Liver (tissue), 9 donors: ENCODE results near the gene GSE1. TPM values are rescaled to one million over a fixed set of nuclear protein-coding genes. Genes with fewer than 3 reads are reported as not detected.

Experiments
- DNase-seq: peaks from one replicate; pipeline ENCODE4 v3.0.0-alpha.2; 2017; ENCODE audit warnings: low spot score
- H3K27ac ChIP-seq, 2 donors: one replicate each; pipeline ENCODE4 v1.7.0; 2013; ENCODE audit warnings: inconsistent platforms in 2 of 2, low read length in 2 of 2, control low read depth in 1 of 2, low read depth in 1 of 2, mild to moderate bottlenecking in 1 of 2
- H3K27me3 ChIP-seq, 4 donors: one replicate each; pipeline versions ENCODE4 v1.6.1 to v1.7.0; 2013; ENCODE audit warnings: low read length in 3 of 4, inconsistent platforms in 1 of 4, mild to moderate bottlenecking in 1 of 4, moderate library complexity in 1 of 4; ENCODE audit not compliant: control insufficient read depth in 4 of 4, insufficient read depth in 4 of 4
- H3K36me3 ChIP-seq, 4 donors: one replicate each; pipeline versions ENCODE4 v1.6.1 to v1.7.0; 2013; ENCODE audit warnings: low read length in 3 of 4, mild to moderate bottlenecking in 3 of 4, low read depth in 1 of 4, moderate library complexity in 1 of 4; ENCODE audit not compliant: control insufficient read depth in 4 of 4, insufficient read depth in 3 of 4
- H3K4me1 ChIP-seq, 4 donors: one replicate each; pipeline versions ENCODE4 v1.6.1 to v1.7.0; 2013; ENCODE audit warnings: low read length in 3 of 4, mild to moderate bottlenecking in 3 of 4, moderate library complexity in 1 of 4; ENCODE audit not compliant: control insufficient read depth in 4 of 4, insufficient read depth in 4 of 4
- H3K4me3 ChIP-seq, 3 donors: one replicate each; pipeline versions ENCODE4 v1.6.1 to v1.7.0; 2013; ENCODE audit warnings: low read length in 3 of 3, control low read depth in 1 of 3, low read depth in 1 of 3, mild to moderate bottlenecking in 1 of 3
- H3K9ac ChIP-seq, 2 donors: one replicate each; pipeline ENCODE4 v1.7.0; 2013; ENCODE audit warnings: low read length in 2 of 2, mild to moderate bottlenecking in 2 of 2, moderate library complexity in 2 of 2, control low read depth in 1 of 2, low read depth in 1 of 2
- H3K9me3 ChIP-seq, 4 donors: one replicate each; pipeline versions ENCODE4 v1.6.1 to v1.7.0; 2013; ENCODE audit warnings: low read length in 3 of 4; ENCODE audit not compliant: control insufficient read depth in 4 of 4
- CTCF ChIP-seq: fragments of 150-350 bp; IDR thresholded peaks from 2 replicates; pipeline ENCODE4 v1.5.1; 2017; ENCODE audit warnings: improper control_type of control experiment, low read depth, low read length; ENCODE audit not compliant: missing input control
- EGR1 ChIP-seq, 2 donors: IDR thresholded peaks; 2 replicates each; pipeline ENCODE4 v1.6.1; 2016 to 2018; ENCODE audit warnings: antibody characterized with exemption in 2 of 2, low read depth in 2 of 2
- FOXA1 ChIP-seq: IDR thresholded peaks from 2 replicates; pipeline ENCODE4 v1.6.1; 2016; ENCODE audit warnings: antibody characterized with exemption
- GABPA ChIP-seq, 2 donors: IDR thresholded peaks in 1 of 2; conservative IDR thresholded peaks in 1 of 2; 2 replicates each; pipeline ENCODE4 v1.6.1; 2016; ENCODE audit warnings: antibody characterized with exemption in 2 of 2, mild to moderate bottlenecking in 1 of 2, moderate library complexity in 1 of 2
- HNF4A ChIP-seq, 2 donors: conservative IDR thresholded peaks; 2 replicates each; pipeline ENCODE4 v1.6.1; 2016; ENCODE audit warnings: antibody characterized with exemption in 2 of 2, mild to moderate bottlenecking in 2 of 2
- HNF4G ChIP-seq: IDR thresholded peaks from 2 replicates; pipeline ENCODE4 v1.6.1; 2016; ENCODE audit warnings: antibody characterized with exemption
- JUND ChIP-seq, 2 donors: IDR thresholded peaks; 2 replicates each; pipeline ENCODE4 v1.6.1; 2016; ENCODE audit warnings: antibody characterized with exemption in 2 of 2
- REST ChIP-seq: IDR thresholded peaks from 2 replicates; pipeline ENCODE4 v1.6.1; 2016; ENCODE audit warnings: antibody characterized with exemption, mild to moderate bottlenecking
- RXRA ChIP-seq, 2 donors: IDR thresholded peaks; 2 replicates each; pipeline ENCODE4 v1.6.1; 2017 to 2018; ENCODE audit warnings: antibody characterized with exemption in 2 of 2, mild to moderate bottlenecking in 1 of 2
- SP1 ChIP-seq: IDR thresholded peaks from 2 replicates; pipeline ENCODE4 v1.6.1; 2018; ENCODE audit warnings: antibody characterized with exemption, mild to moderate bottlenecking
- TAF1 ChIP-seq: conservative IDR thresholded peaks from 2 replicates; pipeline ENCODE4 v1.6.1; 2016; ENCODE audit warnings: antibody characterized with exemption, mild to moderate bottlenecking
- YY1 ChIP-seq: IDR thresholded peaks from 2 replicates; pipeline ENCODE4 v1.6.1; 2016; ENCODE audit warnings: antibody characterized with exemption, mild to moderate bottlenecking
- ZBTB33 ChIP-seq: IDR thresholded peaks from 2 replicates; pipeline ENCODE4 v1.6.1; 2016; ENCODE audit warnings: antibody characterized with exemption
- WGBS: extraction: QIAGEN DNeasy Blood & Tissue Kit; methylation state at CpG from one replicate; pipeline ENCODE4 v1.1.7; 2013; 5-methylcytosine and 5-hydroxymethylcytosine counted together
- polyA plus RNA-seq, 2 donors: library from polyadenylated mRNA; stranded (reverse) in 1 of 2; unstranded in 1 of 2; fragments of 200-250 nt in 1 of 2; fragments of >200 nt in 1 of 2; fragmentation: Nextera tagmentation in 1 of 2; extraction: Ambion mirVana in 1 of 2; gene quantifications; one replicate each; pipeline versions ENCODE4 v1.2.1 to v1.2.3, GENCODE V29; 2013 to 2015
- total RNA-seq, 2 donors: library from RNA; depleted of rRNA; stranded (reverse); fragments of >200 nt; gene quantifications; one replicate each; pipeline ENCODE4 v1.2.3, GENCODE V29; 2014
- donor health status: healthy.
- donor health status: healthy.
- donor health status: healthy.
- donor health status: healthy.
- donor health status: healthy.

GSE1 gene
- total RNA-seq, result 10 to 100 TPM; 35.9 to 37.7 TPM
- 10 to 100 TPM in 1 of 2 donors, 1 to 10 TPM in 1; 9.9 to 14.4 TPM for polyA plus RNA-seq

- H3K27me3 ChIP-seq, result no peaks in the 10 kb centered on the region
- H3K9ac ChIP-seq, result peak within 1 kb of the TSS; percentile 36 to 37
- peak within 1 kb of the TSS; percentile 93 to 95 for H3K27ac ChIP-seq
- H3K9me3 ChIP-seq, result no peaks in the 10 kb centered on the region
- under 1% methylated on average over 81 of the region's 81 CpGs for WGBS
- DNase-seq, result peak; percentile 92
- H3K36me3 ChIP-seq, result no peaks in the 10 kb centered on the region
- TF ChIP-seq TAF1 (peak; percentile 57), JUND (IDR thresholded peaks at IDR 0.05) (peak in 1 of 2 donors; percentile 25), FOXA1 (peak; percentile 9), REST (peak; percentile 74), YY1 (peak; percentile 53), RXRA (IDR thresholded peaks at IDR 0.05) (peak in 1 of 2 donors; percentile 48), HNF4A (conservative IDR thresholded peaks at IDR 0.05) (peak; percentile 33 to 40), CTCF (no peak), SP1 (peak; percentile 70), EGR1 (IDR thresholded peaks at IDR 0.05; ENCODE audit: low read depth in 2 of 2) (peak; percentile 79 to 80), ZBTB33 (no peak), GABPA (IDR thresholded peaks at IDR 0.05 in 1 of 2, conservative IDR thresholded peaks at IDR 0.05 in 1 of 2) (peak in 1 of 2 donors; percentile 49), HNF4G (no peak)
- peak within 1 kb of the TSS; percentile 24 to 72 (median 64) for H3K4me3 ChIP-seq
- H3K4me1 ChIP-seq, result peaks cover 12 to 53% (median 34%) of the 10 kb centered on the region in 4 donors
Measured at GRCh38 chr16:85612801-85613603, at the start of gene GSE1. GSE1 (plus strand) TSS chr16:85613322; CDS start chr16:85613392, 70 bp downstream.
